Parathyroid adenoma (tissue), 2 donors: ENCODE measurements around the gene ZNF10.

Source experiments
- H2AFZ ChIP-seq: fragments of 300-600 bp; sonication (generic); one replicate; pipeline ENCODE4 v1.7.0; 2017; ENCODE audit warnings: antibody characterized with exemption, mild to moderate bottlenecking
- H3K27ac ChIP-seq: fragments of 300-600 bp; sonication (generic); one replicate; pipeline ENCODE4 v1.7.0; 2017
- H3K27me3 ChIP-seq: fragments of 300-600 bp; sonication (generic); one replicate; pipeline ENCODE4 v1.7.0; 2017; ENCODE audit warnings: low read length; ENCODE audit not compliant: control insufficient read depth, insufficient read depth
- H3K36me3 ChIP-seq: fragments of 300-600 bp; sonication (generic); one replicate; pipeline ENCODE4 v1.7.0; 2017; ENCODE audit warnings: low read length; ENCODE audit not compliant: control insufficient read depth, insufficient read depth
- H3K4me1 ChIP-seq: fragments of 300-600 bp; sonication (generic); one replicate; pipeline ENCODE4 v1.7.0; 2017; ENCODE audit warnings: control low read depth
- H3K4me2 ChIP-seq: fragments of 300-600 bp; sonication (generic); one replicate; pipeline ENCODE4 v1.7.0; 2017; ENCODE audit warnings: low read length
- H3K4me3 ChIP-seq: fragments of 300-600 bp; sonication (generic); one replicate; pipeline ENCODE4 v1.7.0; 2017; ENCODE audit warnings: low read depth, low read length
- H3K79me2 ChIP-seq: fragments of 300-600 bp; sonication (generic); one replicate; pipeline ENCODE4 v1.7.0; 2017; ENCODE audit warnings: control low read depth
- H3K9ac ChIP-seq: fragments of 300-600 bp; sonication (generic); one replicate; pipeline ENCODE4 v1.7.0; 2017; ENCODE audit warnings: mild to moderate bottlenecking
- H3K9me3 ChIP-seq: fragments of 300-600 bp; sonication (generic); one replicate; pipeline ENCODE4 v1.7.0; 2017; ENCODE audit warnings: low read length; ENCODE audit not compliant: control insufficient read depth
- TF ChIP-seq, protein P1 (sequence below): fragments of 300-600 bp; sonication (generic); IDR thresholded peaks from one replicate; pipeline ENCODE4 v1.7.0; 2017; ENCODE audit warnings: antibody characterized with exemption, mild to moderate bottlenecking
- donor health status: primary hyperparathyroidism.

The ZNF10 gene

DNA sequence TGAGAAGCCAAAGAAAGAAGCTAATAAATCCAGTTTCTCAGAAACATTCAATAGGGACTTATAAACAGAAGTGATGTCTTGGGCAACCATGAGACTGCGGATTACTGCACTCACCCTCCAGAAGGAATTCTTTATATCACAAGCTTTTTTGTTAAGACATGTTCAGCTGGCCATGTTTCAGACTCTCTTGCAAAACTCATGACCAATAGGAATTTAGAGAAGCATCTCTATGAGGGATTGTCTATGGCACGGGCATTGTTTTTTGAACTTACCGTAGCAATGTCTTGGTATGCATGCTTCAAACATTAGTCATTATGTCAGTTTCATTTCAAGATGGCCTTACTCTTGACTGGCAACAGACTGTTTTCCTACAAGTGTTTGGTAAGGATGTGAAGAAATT is 35.3 kb downstream of the ZNF10 start:
- no peak overlapping the region for H2AFZ ChIP-seq
- no peaks in the 10 kb centered on the region for H3K27me3 ChIP-seq
- no peak overlapping the region for H3K9ac ChIP-seq
- no peaks in the 10 kb centered on the region for H3K79me2 ChIP-seq
- TF ChIP-seq, protein P1, sequence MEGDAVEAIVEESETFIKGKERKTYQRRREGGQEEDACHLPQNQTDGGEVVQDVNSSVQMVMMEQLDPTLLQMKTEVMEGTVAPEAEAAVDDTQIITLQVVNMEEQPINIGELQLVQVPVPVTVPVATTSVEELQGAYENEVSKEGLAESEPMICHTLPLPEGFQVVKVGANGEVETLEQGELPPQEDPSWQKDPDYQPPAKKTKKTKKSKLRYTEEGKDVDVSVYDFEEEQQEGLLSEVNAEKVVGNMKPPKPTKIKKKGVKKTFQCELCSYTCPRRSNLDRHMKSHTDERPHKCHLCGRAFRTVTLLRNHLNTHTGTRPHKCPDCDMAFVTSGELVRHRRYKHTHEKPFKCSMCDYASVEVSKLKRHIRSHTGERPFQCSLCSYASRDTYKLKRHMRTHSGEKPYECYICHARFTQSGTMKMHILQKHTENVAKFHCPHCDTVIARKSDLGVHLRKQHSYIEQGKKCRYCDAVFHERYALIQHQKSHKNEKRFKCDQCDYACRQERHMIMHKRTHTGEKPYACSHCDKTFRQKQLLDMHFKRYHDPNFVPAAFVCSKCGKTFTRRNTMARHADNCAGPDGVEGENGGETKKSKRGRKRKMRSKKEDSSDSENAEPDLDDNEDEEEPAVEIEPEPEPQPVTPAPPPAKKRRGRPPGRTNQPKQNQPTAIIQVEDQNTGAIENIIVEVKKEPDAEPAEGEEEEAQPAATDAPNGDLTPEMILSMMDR: no peak
- H3K27ac ChIP-seq: no peak overlapping the region
- H3K9me3 ChIP-seq: no peaks in the 10 kb centered on the region
- H3K36me3 ChIP-seq: no peaks in the 10 kb centered on the region
- H3K4me3 ChIP-seq: no peak overlapping the region
- no peak overlapping the region for H3K4me2 ChIP-seq
- H3K4me1 ChIP-seq: no peaks in the 10 kb centered on the region

DNA sequence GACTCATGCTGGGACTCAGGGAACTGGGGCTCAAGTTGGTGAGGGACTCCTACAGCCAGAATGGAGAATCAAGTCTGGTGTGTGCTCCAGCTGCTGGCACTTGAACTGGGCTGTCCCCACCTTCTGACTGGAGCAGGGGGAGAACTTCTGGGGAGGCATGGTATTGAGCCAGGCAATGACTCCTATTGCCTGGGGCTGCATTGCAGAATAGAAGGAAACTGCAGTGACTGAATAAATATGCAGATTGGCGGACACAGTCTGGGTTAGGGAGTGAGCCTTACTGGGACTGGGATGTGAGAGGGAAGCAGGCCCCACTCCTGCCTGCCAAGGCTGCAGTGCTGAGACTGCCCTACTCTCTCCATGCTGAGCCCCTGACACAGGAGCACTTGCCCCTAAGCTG is 42.1 kb downstream of the ZNF10 start:
- Histone ChIP-seq H3K4me3 (no peak overlapping the region), H3K4me1 (no peaks in the 10 kb centered on the region), H3K9me3 (no peaks in the 10 kb centered on the region), H2AFZ (no peak overlapping the region), H3K79me2 (no peaks in the 10 kb centered on the region), H3K9ac (no peak overlapping the region), H3K27me3 (no peaks in the 10 kb centered on the region), H3K4me2 (no peak overlapping the region), H3K36me3 (no peaks in the 10 kb centered on the region), H3K27ac (no peak overlapping the region)
- TF ChIP-seq, protein P1: no peak

DNA sequence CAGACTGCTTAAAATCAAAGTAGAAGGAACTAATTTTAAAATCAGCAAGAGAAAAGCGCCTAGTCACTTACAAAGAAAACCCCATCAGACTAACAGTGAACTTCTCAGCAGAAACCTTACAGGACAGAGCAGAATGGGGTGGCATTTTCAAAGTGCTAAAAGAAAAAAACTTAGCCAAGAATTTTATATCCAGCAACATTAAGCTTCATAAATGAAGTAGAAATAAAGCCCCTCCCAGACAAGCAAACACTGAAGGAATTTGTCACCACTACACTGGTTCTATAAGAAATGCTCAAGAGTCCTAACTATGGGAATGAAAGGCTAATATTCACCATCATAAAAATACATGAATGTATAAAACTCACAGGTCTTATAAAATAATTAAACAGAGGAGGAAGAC is 44.5 kb downstream of the ZNF10 start:
- H3K4me1 ChIP-seq: no peaks in the 10 kb centered on the region
- no peak overlapping the region for H2AFZ ChIP-seq
- H3K4me2 ChIP-seq: no peak overlapping the region
- TF ChIP-seq, protein P1: no peak
- H3K27ac ChIP-seq: no peak overlapping the region
- H3K36me3 ChIP-seq: no peaks in the 10 kb centered on the region
- H3K79me2 ChIP-seq: no peaks in the 10 kb centered on the region
- H3K4me3 ChIP-seq: no peak overlapping the region
- H3K9ac ChIP-seq: no peak overlapping the region
- H3K9me3 ChIP-seq: no peaks in the 10 kb centered on the region
- H3K27me3 ChIP-seq: no peaks in the 10 kb centered on the region

DNA sequence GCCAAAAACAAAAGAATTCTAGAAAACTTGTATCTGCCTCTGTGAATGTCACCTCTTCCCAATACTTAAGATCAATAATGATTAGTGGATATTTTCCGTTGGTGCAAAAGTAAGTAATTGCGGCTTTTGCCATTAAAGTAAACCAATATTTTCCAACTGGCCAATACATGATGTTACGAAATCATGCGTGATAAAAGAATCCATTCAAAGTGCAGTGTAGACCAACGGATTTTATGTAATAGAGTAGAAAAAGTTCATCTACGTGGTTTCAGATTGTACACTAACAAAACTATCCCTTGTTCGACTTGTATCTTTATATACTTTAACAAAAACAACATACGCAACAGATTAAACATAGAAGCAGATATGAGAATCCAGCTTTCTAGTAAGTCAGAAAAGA is 50.2 kb downstream of the ZNF10 start:
- Histone ChIP-seq H3K27ac (no peak overlapping the region), H3K9me3 (no peaks in the 10 kb centered on the region)
- TF ChIP-seq, protein P1: no peak

DNA sequence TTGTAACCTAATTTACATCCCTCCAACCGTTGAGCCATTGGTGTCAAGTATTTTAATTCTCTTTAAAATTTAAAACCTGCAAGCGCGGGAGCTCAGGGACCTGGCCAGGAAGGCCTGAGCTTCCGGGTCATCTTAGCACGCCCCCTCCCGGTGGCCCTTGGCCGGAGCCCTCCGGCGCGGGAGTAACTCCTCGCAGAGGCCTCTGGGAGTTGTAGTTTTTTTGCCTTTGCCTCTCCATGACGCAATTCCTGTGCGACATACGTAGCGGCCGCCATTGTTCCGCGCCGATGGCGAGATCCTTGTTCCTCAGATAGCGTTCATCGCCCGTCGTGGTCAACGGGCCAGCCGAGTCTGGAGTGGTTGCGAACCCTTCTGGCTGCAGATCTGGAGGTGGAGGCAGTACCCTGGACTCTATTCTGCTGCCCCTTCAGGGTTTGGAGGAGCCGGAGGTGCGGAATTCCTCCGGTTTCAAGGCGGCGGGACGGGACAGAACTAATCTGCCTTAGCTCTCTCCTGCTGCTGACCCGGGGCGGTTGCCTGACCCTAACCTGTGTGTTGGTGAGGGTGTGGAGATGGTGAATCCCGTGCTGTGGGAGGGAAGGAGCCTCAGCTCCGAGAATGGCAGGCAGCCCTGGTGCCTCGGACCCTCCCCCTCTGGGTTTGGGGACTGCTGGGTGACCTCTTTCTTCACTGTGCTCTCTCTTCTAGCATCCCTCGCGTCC is 51.0 kb downstream of the ZNF10 start, which contains the start of gene ZNF268:
ZNF268 (plus strand) TSS at position 258 of the 722 bp plus-strand sequence. CDS start 503 bp downstream, outside the sequence.
- H3K4me2 ChIP-seq: peak within 1 kb of the TSS; percentile 69
- H3K36me3 ChIP-seq: no peaks in the 10 kb centered on the region
- peak within 1 kb of the TSS; percentile 96 for H3K4me3 ChIP-seq
- H3K4me1 ChIP-seq: no peaks in the 10 kb centered on the region
- TF ChIP-seq, protein P1: peak; percentile 42
- no peaks in the 10 kb centered on the region for H3K27me3 ChIP-seq
- H2AFZ ChIP-seq: peak within 1 kb of the TSS; percentile 64
- H3K27ac ChIP-seq: no peak within 1 kb of the TSS
- no peaks in the 10 kb centered on the region for H3K9me3 ChIP-seq
- no peak within 1 kb of the TSS for H3K9ac ChIP-seq
- H3K79me2 ChIP-seq: no peaks in the 10 kb centered on the region

More for the DNA sequence above, 50.2 kb downstream of the ZNF10 start:
- Histone ChIP-seq H3K4me2 (no peak overlapping the region), H2AFZ (no peak overlapping the region), H3K27me3 (no peaks in the 10 kb centered on the region), H3K4me1 (no peaks in the 10 kb centered on the region), H3K36me3 (no peaks in the 10 kb centered on the region), H3K4me3 (no peak overlapping the region), H3K79me2 (no peaks in the 10 kb centered on the region), H3K9ac (no peak overlapping the region)
